LNCAP (cell line): ENCODE data around the gene BMP2K.

ENCODE experiments used
- CTCF ChIP-seq: fragments of 450-650 bp; IDR thresholded peaks from 2 replicates; pipeline ENCODE4 v1.5.1; 2017; ENCODE audit warnings: mild to moderate bottlenecking

Gene BMP2K

GRCh38 chr4:78776079-78776728 is at the start of gene BMP2K:
Gene BMP2K (plus strand): TSS chr4:78776350. CDS start chr4:78776544, 194 bp downstream.
- TF ChIP-seq CTCF = no peak

- no peak for TF ChIP-seq CTCF
These were observed 49.6 kb upstream of the BMP2K start for GRCh38 chr4:78726546-78726945.

- no peak for TF ChIP-seq CTCF
These were observed 43.6 kb upstream of the BMP2K start for GRCh38 chr4:78732332-78733104.

- TF ChIP-seq CTCF = no peak
These were observed 41.5 kb upstream of the BMP2K start for GRCh38 chr4:78734441-78735162.

- TF ChIP-seq CTCF = no peak
These were observed 40.5 kb upstream of the BMP2K start for GRCh38 chr4:78735697-78736096.

- TF ChIP-seq CTCF = no peak
These were observed 39.1 kb upstream of the BMP2K start for GRCh38 chr4:78737035-78737434.

- no peak for TF ChIP-seq CTCF
These were observed 38.2 kb upstream of the BMP2K start for GRCh38 chr4:78737973-78738372.
